ENCODE measurements around the gene KIF4A.

Gene KIF4A

DNA sequence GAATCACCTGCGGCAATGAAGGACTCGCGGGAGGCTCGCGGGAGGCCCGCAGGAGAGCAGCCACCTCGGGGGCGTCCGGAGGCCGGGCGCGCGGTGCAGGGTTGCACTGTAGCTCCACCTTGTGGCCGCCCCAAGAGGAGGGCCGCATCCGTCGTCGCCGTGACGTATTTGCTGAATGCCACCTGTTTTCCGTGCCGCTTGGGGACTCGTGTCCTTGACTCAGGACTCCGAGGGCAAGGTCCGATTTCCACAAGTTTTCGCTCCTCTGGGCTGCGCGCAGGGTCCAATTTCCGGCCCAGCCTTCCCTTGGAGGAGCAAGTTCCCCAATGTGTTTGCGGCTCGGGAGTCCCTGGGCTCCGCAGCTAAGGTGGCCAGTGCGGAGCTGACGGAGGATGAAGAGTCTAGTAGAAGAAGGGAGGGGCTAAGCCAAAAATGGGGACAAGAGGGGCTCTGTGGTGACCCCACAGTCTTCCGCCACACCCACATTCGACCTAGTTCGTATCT is 144.0 kb downstream of the KIF4A start:
- Histone ChIP-seq H3K36me3 (ENCODE audit: low read depth) (no peaks in the 10 kb centered on the region), H3K4me1 (ENCODE audit: insufficient read depth, poor library complexity, severe bottlenecking) (peaks cover 9% of the 10 kb centered on the region), H3K27ac (ENCODE audit: poor library complexity, severe bottlenecking) (peak overlapping the region; percentile 4), H3K27me3 (ENCODE audit: insufficient read depth, poor library complexity, severe bottlenecking) (no peaks in the 10 kb centered on the region), H3K9me3 (ENCODE audit: severe bottlenecking) (no peaks in the 10 kb centered on the region), H3K4me3 (ENCODE audit: severe bottlenecking) (peak overlapping the region; percentile 44)
- ATAC-seq (ENCODE audit: low read depth): peak; percentile 28
- TF ChIP-seq, protein P1, sequence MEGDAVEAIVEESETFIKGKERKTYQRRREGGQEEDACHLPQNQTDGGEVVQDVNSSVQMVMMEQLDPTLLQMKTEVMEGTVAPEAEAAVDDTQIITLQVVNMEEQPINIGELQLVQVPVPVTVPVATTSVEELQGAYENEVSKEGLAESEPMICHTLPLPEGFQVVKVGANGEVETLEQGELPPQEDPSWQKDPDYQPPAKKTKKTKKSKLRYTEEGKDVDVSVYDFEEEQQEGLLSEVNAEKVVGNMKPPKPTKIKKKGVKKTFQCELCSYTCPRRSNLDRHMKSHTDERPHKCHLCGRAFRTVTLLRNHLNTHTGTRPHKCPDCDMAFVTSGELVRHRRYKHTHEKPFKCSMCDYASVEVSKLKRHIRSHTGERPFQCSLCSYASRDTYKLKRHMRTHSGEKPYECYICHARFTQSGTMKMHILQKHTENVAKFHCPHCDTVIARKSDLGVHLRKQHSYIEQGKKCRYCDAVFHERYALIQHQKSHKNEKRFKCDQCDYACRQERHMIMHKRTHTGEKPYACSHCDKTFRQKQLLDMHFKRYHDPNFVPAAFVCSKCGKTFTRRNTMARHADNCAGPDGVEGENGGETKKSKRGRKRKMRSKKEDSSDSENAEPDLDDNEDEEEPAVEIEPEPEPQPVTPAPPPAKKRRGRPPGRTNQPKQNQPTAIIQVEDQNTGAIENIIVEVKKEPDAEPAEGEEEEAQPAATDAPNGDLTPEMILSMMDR (IDR thresholded peaks at IDR 0.05; ENCODE audit: poor library complexity, severe bottlenecking): peak; percentile 71
- DNase-seq (ENCODE audit: low spot score): no peak

DNA sequence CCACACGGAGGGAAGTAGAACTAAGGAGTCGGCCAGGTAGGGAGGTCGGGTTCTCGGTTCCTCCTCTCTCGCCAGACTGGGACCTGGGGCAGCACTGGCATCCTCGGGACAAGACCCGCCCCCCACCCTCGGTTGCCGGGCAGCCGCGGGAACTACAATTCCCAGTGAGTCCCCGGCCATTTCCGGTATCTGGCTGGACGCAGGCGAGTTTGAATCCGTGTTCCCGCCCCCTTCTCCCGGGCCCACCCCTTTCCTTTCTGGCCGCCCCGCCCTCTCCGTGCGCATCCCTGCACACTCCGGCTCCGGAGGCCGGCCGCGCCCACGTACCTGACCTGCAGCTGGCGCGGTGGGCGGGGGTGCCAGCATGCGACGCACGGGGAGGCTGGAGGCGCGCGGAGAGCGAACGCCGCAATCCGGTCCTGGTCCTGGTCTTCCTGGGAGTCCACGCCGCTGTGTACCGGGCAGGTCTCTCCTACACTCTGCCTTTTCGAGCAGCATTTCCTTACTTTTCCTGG is 144.5 kb downstream of the KIF4A start:
- peak; percentile 84 for ATAC-seq (ENCODE audit: low read depth)
- peak; percentile 89 for DNase-seq (ENCODE audit: low spot score)
- H3K36me3 ChIP-seq (ENCODE audit: low read depth): no peaks in the 10 kb centered on the region
- peak overlapping the region; percentile 39 for H3K27ac ChIP-seq (ENCODE audit: poor library complexity, severe bottlenecking)
- peaks cover 9% of the 10 kb centered on the region for H3K4me1 ChIP-seq (ENCODE audit: insufficient read depth, poor library complexity, severe bottlenecking)
- peak overlapping the region; percentile 44 for H3K4me3 ChIP-seq (ENCODE audit: severe bottlenecking)
- no peaks in the 10 kb centered on the region for H3K27me3 ChIP-seq (ENCODE audit: insufficient read depth, poor library complexity, severe bottlenecking)
- TF ChIP-seq, protein P1 (IDR thresholded peaks at IDR 0.05; ENCODE audit: poor library complexity, severe bottlenecking): no peak
- H3K9me3 ChIP-seq (ENCODE audit: severe bottlenecking): no peaks in the 10 kb centered on the region

DNA sequence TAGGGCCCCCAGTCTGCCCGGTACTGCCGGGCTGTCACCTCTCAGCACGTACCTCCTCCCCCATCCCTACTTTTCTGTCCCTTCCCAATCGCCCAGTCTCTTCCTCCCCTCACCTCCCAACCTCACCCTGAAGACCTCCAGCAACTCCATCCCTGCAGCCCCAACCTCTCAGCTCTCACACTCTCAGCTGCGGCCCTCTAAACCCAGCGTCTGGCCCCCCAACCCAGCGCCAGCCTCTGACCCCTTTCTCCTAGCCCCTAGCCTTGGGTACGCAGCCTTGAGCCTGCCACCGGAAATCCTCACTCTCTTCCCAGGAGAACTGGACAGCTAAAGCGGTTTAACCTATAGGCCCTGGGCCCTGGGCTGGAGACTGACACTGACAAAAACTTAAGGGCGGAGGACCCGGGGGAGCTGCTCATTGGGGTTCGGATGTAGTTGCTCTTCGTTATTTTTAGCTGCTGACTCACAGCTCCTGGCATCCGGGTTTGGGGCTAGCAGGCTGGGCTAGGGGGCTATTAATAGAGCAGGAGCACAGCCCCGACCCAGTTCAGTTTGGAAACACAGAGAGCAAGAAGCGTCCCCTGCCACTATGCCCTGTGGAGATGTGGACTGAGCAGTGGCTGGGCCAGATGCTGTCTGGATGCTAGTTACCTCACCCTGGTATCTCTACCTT is 145.1 kb downstream of the KIF4A start:
- Histone ChIP-seq H3K27ac (ENCODE audit: poor library complexity, severe bottlenecking) (peak overlapping the region; percentile 39), H3K36me3 (ENCODE audit: low read depth) (no peaks in the 10 kb centered on the region), H3K9me3 (ENCODE audit: severe bottlenecking) (no peaks in the 10 kb centered on the region), H3K27me3 (ENCODE audit: insufficient read depth, poor library complexity, severe bottlenecking) (no peaks in the 10 kb centered on the region), H3K4me1 (ENCODE audit: insufficient read depth, poor library complexity, severe bottlenecking) (peaks cover 9% of the 10 kb centered on the region), H3K4me3 (ENCODE audit: severe bottlenecking) (peak overlapping the region; percentile 44)
- ATAC-seq (ENCODE audit: low read depth) (no peak), DNase-seq (ENCODE audit: low spot score) (no peak)
- TF ChIP-seq, protein P1 (IDR thresholded peaks at IDR 0.05; ENCODE audit: poor library complexity, severe bottlenecking): no peak

DNA sequence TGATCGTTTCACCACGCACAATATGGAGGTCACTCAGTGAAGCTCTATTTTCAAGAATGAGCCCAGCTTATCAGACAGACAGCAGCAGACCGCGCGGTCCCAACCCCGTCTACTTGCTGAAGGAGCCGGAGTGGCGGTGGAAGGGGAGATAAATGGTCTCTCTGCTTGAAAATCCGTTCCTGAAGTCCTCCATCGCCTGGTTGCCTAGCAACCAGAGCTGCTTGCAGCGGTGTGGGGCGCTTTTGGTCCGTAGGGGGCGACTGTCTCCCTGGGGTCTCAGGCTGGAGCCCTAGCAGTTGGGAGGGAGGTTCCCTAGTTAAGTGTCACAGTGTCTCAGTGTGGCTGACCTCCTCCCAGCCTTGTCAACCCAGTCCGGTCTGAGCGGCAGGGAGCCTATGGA is 146.4 kb downstream of the KIF4A start:
- Histone ChIP-seq H3K4me3 (ENCODE audit: severe bottlenecking) (no peak overlapping the region), H3K9me3 (ENCODE audit: severe bottlenecking) (no peaks in the 10 kb centered on the region), H3K27me3 (ENCODE audit: insufficient read depth, poor library complexity, severe bottlenecking) (no peaks in the 10 kb centered on the region), H3K36me3 (ENCODE audit: low read depth) (no peaks in the 10 kb centered on the region), H3K27ac (ENCODE audit: poor library complexity, severe bottlenecking) (no peak overlapping the region), H3K4me1 (ENCODE audit: insufficient read depth, poor library complexity, severe bottlenecking) (peaks cover 9% of the 10 kb centered on the region)
- DNase-seq (ENCODE audit: low spot score): no peak
- no peak for ATAC-seq (ENCODE audit: low read depth)
- TF ChIP-seq, protein P1 (IDR thresholded peaks at IDR 0.05; ENCODE audit: poor library complexity, severe bottlenecking): no peak

DNA sequence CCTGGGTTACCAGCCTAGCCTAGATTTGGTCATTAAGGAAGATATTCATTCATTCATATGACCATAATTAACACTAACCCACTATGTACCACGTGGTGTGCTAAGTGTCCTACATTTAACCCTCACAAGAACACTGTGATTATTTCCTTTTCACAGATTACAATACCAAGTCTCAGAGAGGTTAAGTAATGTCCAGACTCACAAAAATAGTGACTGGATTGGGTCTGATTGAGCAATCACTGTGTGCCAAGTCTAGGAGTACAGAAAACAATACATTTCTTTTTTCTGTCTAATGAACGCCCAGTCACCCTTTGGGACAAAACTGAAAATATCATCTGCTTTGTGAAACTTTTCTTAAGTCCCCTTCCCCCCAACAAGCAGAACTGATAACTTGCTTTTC is 147.1 kb downstream of the KIF4A start:
- H3K4me1 ChIP-seq (ENCODE audit: insufficient read depth, poor library complexity, severe bottlenecking): peaks cover 9% of the 10 kb centered on the region
- H3K27ac ChIP-seq (ENCODE audit: poor library complexity, severe bottlenecking): no peak overlapping the region
- no peak overlapping the region for H3K4me3 ChIP-seq (ENCODE audit: severe bottlenecking)
- ATAC-seq (ENCODE audit: low read depth): no peak
- H3K9me3 ChIP-seq (ENCODE audit: severe bottlenecking): no peaks in the 10 kb centered on the region
- H3K36me3 ChIP-seq (ENCODE audit: low read depth): no peaks in the 10 kb centered on the region
- TF ChIP-seq, protein P1 (IDR thresholded peaks at IDR 0.05; ENCODE audit: poor library complexity, severe bottlenecking): no peak
- no peak for DNase-seq (ENCODE audit: low spot score)
- no peaks in the 10 kb centered on the region for H3K27me3 ChIP-seq (ENCODE audit: insufficient read depth, poor library complexity, severe bottlenecking)

Data from RWPE2 (cell line).